Subcutaneous abdominal adipose tissue (tissue), 5 donors: ENCODE data around the gene ENDOV.

Source experiments
- H3K27ac ChIP-seq: one replicate; pipeline ENCODE4 v1.7.0; 2013; ENCODE audit warnings: low read depth, mild to moderate bottlenecking, inconsistent platforms, low read length, moderate library complexity
- H3K27me3 ChIP-seq, 5 donors: one replicate each; pipeline ENCODE4 v1.7.0; 2013; ENCODE audit warnings: low read length in 5 of 5, inconsistent platforms in 1 of 5; ENCODE audit not compliant: control insufficient read depth in 5 of 5, insufficient read depth in 4 of 5
- H3K36me3 ChIP-seq, 5 donors: one replicate each; pipeline ENCODE4 v1.7.0; 2013; ENCODE audit warnings: low read length in 5 of 5; ENCODE audit not compliant: control insufficient read depth in 5 of 5, insufficient read depth in 5 of 5
- H3K4me1 ChIP-seq, 5 donors: one replicate each; pipeline ENCODE4 v1.7.0; 2013; ENCODE audit warnings: low read length in 5 of 5, mild to moderate bottlenecking in 3 of 5, moderate library complexity in 1 of 5; ENCODE audit not compliant: control insufficient read depth in 5 of 5, insufficient read depth in 5 of 5
- H3K4me3 ChIP-seq, 5 donors: one replicate each; pipeline ENCODE4 v1.7.0; 2013; ENCODE audit warnings: low read length in 5 of 5, low read depth in 1 of 5
- H3K9ac ChIP-seq, 5 donors: one replicate each; pipeline ENCODE4 v1.7.0; 2013; ENCODE audit warnings: low read length in 5 of 5, mild to moderate bottlenecking in 4 of 5, moderate library complexity in 3 of 5
- H3K9me3 ChIP-seq, 5 donors: one replicate each; pipeline ENCODE4 v1.7.0; 2013; ENCODE audit warnings: low read length in 5 of 5; ENCODE audit not compliant: control insufficient read depth in 5 of 5
- donor health status: healthy.
- donor health status: healthy.
- donor health status: healthy.
- donor health status: healthy.
- donor health status: healthy.

Gene ENDOV

DNA sequence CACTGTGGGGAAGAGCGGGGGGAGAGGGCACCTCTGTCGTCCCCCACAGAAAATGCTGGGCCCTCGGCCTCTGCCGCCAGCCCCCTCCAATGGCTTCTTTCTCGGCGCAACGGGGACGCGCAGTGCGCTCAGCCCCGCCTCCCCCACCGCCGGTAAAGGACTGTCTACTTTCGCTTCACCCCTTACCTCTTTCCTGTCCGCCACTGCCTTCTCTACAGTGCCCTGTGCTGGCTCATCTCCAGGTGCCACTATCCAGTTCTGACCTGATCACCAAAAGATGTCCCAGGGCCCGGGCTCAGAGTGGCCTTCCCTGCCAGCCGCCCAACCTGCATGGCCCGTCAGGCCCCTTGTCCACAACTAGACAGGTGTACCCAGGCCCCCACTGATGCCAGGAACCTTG is 7.3 kb downstream of the ENDOV start:
- Histone ChIP-seq H3K36me3 (peaks cover 2 to 27% (median 21%) of the 10 kb centered on the region in 5 donors), H3K9ac (no peak overlapping the region), H3K4me1 (peaks cover 0 to 17% (median 15%) of the 10 kb centered on the region in 5 donors), H3K9me3 (no peaks in the 10 kb centered on the region), H3K4me3 (no peak overlapping the region), H3K27ac (no peak overlapping the region), H3K27me3 (no peaks in the 10 kb centered on the region)

DNA sequence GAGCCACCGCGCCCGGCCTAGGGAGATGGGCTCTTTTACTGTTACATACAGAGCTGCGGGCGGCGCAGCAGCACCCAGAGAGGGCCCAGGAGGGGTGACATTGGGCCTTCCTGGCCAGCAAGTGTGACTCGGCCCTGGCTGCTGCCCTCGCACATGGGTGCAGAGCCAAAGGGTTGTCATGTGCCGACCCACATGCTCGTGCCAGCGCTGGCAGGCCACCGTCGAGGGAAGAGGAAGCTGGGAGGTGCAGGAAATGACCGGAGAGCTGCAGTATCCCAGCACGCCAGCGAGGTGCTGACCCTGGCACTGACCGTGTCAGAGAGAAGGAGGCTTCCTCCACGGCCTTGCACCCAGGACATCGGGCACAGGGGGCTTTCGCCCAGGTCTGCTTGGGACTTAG is 8.0 kb downstream of the ENDOV start:
- Histone ChIP-seq H3K4me3 (peak overlapping the region in 1 of 5 donors; percentile 18), H3K9me3 (no peaks in the 10 kb centered on the region), H3K27me3 (no peaks in the 10 kb centered on the region), H3K36me3 (peaks cover 2 to 22% (median 19%) of the 10 kb centered on the region in 5 donors), H3K9ac (no peak overlapping the region), H3K4me1 (peaks cover 0 to 16% (median 15%) of the 10 kb centered on the region in 5 donors), H3K27ac (no peak overlapping the region)

DNA sequence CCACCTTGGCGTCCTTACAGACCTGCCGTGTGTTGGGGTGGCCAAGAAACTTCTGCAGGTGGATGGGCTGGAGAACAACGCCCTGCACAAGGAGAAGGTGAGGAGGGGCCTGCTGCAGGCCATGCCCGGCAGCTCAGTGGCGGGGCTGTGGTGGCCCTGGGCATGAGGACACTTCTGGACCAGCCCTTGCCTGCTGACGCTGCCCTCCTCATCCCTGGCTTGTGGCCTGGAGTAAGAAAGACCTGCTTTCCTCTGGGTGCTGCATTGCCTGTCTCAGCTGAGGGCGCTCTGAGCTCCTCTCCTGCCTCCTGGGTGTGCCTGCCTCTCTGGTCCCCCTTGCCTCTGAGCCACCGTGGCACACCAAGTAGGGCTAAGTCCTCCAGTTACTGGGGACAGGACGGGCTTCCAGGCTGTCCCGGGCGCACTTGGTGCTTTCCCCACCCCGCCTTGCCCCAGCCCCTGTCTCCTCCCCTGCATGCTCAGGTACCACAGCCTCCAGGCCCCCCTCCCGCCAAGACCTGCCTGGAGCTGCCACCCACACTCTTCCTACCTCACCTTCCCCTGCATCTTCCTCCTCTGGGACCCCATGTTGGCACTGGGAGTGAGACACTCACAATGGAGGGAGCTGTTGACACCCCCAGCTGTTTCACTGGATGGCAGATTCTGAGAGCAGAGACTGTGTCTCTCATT is 8.7 kb downstream of the ENDOV start:
- Histone ChIP-seq H3K27me3 (no peaks in the 10 kb centered on the region), H3K9me3 (no peaks in the 10 kb centered on the region), H3K27ac (no peak overlapping the region), H3K9ac (no peak overlapping the region), H3K4me1 (peaks cover 0 to 16% (median 15%) of the 10 kb centered on the region in 5 donors), H3K4me3 (no peak overlapping the region), H3K36me3 (peaks cover 0 to 22% (median 20%) of the 10 kb centered on the region in 5 donors)

DNA sequence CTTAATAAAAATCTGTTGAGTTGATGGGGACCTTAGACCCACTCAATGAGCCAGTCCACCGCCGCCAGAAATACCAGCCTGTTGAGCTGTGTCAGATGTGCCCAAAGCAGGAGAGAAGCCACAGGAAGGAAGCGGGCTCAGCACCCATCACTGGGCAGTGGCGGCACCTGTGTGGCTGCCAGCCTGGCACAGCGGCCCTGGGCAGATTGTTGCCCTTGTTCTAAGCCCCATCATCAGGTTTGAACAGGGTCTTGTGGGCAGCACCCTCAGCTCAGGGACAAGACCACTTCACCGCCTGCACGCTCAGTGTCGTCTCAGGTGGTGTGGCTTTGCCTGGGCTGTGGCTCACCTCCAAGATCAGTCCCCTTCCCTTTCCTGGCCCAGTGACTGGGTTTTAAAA is 9.3 kb downstream of the ENDOV start:
- H3K4me1 ChIP-seq, result peaks cover 0 to 16% (median 15%) of the 10 kb centered on the region in 5 donors
- no peaks in the 10 kb centered on the region for H3K27me3 ChIP-seq
- H3K27ac ChIP-seq, result no peak overlapping the region
- no peak overlapping the region for H3K4me3 ChIP-seq
- no peak overlapping the region for H3K9ac ChIP-seq
- peaks cover 0 to 27% (median 21%) of the 10 kb centered on the region in 5 donors for H3K36me3 ChIP-seq
- H3K9me3 ChIP-seq, result no peaks in the 10 kb centered on the region

DNA sequence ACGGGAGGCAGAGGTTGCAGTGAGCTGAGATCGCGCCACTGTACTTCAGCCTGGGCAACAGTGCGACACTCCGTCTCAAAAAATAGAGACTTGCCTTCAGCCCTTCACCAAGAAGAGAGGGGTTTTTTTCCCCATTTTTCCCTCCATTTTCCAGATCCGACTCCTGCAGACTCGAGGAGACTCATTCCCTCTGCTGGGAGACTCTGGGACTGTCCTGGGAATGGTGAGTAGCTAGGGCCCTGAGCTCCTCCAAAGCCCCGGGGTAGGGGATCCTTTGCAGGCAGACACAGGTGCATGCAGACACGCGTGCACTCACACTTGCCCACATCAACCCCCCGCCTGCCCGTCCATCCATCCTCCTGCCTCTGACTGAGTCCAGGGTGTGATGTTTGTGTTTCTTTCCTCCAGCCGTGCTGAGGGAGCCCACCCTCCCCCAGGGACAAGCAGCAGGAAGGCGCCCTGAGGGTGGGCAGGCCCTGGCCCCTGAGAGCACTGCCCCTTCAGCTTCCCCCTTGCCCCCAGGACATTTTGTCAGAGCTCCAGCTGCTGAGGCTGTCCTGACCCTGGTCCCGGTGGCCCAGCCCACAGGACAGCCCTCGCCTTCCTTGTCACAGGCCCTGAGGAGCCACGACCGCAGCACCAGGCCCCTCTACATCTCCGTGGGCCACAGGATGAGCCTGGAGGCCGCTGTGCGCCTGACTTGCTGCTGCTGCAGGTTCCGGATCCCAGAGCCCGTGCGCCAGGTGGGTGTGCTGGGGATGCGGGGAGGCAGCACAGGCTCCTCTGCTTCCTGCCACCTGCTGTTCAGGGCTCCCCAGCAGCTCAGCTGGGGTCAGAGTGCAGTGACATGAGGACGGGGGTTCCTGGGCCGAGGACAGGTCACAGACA is 10.2 kb downstream of the ENDOV start:
- Histone ChIP-seq H3K4me1 (peaks cover 0 to 16% (median 15%) of the 10 kb centered on the region in 5 donors), H3K27ac (no peak overlapping the region), H3K27me3 (no peaks in the 10 kb centered on the region), H3K36me3 (peaks cover 0 to 28% (median 13%) of the 10 kb centered on the region in 5 donors), H3K9me3 (no peaks in the 10 kb centered on the region), H3K9ac (no peak overlapping the region), H3K4me3 (no peak overlapping the region)

DNA sequence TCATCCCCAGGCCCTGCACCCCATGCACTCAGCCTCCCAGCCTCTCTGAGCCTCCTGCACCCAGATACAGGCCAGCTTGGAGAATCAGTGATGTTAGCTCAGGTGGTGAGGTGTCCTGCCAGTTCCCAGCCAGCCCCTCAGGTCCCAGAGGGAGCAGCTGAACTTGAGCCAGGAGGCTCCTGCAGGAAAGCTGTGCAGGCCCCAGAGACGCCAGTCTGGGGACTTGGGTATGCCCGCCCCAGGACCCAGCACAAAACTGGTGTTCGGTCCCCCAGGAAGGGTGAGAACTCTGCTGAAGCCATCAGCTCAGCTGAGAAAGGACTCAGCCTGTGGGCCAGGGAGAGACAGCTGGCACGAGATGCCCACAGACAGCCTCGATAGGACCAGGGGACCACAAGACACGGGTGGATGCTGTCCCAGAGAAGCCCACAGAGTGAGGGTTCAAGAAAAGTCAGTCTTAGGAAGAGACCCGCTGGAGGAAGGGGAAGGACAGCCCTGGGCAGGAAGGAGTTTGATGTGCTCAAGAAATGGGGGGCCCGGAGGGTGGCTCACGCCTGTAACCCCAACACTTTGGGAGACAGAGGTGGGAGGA is 11.0 kb downstream of the ENDOV start:
- H3K4me3 ChIP-seq, result no peak overlapping the region
- no peak overlapping the region for H3K27ac ChIP-seq
- no peaks in the 10 kb centered on the region for H3K27me3 ChIP-seq
- H3K36me3 ChIP-seq, result peaks cover 0 to 31% (median 9%) of the 10 kb centered on the region in 5 donors
- peaks cover 0 to 16% (median 15%) of the 10 kb centered on the region in 5 donors for H3K4me1 ChIP-seq
- H3K9ac ChIP-seq, result no peak overlapping the region
- no peaks in the 10 kb centered on the region for H3K9me3 ChIP-seq

DNA sequence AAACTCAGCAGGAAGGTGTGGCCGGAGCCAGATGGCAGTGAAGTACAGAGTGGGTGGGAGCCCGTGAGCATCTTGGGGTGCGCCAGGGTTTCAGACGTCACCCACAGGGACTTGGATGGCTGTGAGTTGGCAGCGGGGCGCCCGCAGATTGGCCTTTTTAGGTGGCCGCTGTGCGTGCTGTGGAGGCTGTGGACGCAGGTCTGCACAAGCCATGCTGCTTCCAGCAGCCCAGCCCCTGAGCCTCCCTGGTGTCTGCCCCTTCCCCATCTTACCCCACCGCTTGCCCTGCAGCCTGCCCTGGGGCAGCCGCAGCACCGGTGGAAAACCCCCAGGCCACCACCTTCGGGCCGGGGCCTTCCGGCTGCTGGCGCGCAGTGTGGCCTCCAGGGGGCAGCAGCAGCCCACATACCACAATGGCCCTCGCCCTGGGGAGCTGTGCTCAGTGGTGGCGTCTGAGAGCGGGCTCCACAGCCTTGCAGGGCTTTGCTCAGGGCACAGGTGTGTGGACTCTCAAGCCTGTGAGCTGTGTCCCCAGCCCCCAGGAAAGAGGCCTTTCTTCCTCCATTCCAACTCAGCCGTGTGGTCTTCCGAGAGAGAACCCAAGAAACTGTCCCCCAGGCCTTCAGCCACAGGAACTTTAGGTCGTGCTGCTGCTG is 11.8 kb downstream of the ENDOV start:
- no peak overlapping the region for H3K27ac ChIP-seq
- no peaks in the 10 kb centered on the region for H3K9me3 ChIP-seq
- peaks cover 0 to 16% (median 15%) of the 10 kb centered on the region in 5 donors for H3K4me1 ChIP-seq
- H3K9ac ChIP-seq, result peak overlapping the region in 1 of 5 donors; percentile 52
- H3K36me3 ChIP-seq, result peaks cover 0 to 31% (median 9%) of the 10 kb centered on the region in 5 donors
- no peak overlapping the region for H3K4me3 ChIP-seq
- no peaks in the 10 kb centered on the region for H3K27me3 ChIP-seq

DNA sequence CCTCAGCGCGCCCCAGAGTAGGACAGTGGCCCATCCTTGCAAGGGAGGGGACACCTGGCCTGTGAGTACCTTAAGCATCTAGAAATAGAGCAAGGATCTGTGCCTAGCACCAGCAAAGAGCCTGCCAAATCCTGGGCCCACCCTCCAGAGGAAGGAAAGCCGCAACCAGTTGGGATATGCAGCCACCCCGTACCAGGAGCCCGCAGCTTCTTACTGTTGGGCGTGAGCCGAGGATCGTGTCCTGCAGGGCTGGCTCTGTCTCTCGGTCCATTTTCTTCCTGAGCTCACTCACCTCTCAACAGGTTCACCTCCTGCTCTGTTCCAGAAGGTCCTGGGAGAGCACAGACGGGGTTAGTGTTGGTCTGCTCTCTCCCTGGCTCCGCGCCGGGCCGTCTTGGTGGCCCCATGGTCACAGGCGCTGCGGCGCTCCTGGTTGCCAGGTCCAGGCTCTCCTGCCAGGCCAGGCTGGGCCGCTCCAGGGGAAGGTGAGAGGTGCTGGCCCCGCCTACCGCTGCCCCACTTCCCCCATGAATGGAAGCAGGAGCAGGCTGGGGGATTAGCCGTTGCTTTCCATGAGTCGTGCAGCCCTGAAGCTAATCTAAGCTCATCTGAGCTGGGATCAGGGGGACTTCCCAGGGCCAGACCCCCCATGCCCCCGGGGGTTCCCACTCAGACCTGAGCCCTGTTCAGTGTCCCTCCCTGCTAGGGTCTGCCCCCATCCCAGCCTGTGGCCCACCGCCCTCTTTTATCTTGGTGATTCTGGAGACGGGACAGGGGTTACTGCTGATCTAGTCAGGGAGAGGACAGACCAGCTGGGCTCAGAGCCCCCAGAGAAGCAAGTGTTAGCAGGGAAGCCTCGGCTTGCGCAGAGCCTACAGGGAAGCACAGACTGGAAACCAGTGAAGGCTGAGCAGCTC is 12.7 kb downstream of the ENDOV start:
- no peak overlapping the region for H3K9ac ChIP-seq
- peaks cover 0 to 16% (median 15%) of the 10 kb centered on the region in 5 donors for H3K4me1 ChIP-seq
- peaks cover 0 to 31% (median 9%) of the 10 kb centered on the region in 5 donors for H3K36me3 ChIP-seq
- H3K27ac ChIP-seq, result no peak overlapping the region
- H3K27me3 ChIP-seq, result no peaks in the 10 kb centered on the region
- H3K4me3 ChIP-seq, result no peak overlapping the region
- H3K9me3 ChIP-seq, result no peaks in the 10 kb centered on the region

DNA sequence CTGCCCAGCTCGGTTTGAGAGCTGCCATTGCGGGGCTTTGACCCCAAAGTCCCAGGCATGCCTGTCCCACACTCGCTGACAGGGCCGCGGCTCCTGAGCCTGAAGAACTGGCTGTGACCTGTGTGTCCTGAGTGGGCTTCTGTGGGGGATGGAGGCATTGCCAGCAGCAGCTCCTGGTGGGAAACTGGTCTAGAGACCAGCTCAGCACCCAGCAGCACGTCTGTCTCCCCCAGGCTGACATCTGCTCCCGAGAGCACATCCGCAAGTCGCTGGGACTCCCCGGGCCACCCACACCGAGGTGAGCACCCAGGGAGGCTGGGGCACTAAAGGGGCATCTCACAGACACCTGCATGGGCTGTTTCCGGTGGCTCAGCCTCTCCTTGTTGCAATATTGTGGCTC is 13.4 kb downstream of the ENDOV start:
- no peak overlapping the region for H3K27ac ChIP-seq
- H3K4me3 ChIP-seq, result no peak overlapping the region
- H3K36me3 ChIP-seq, result peaks cover 0 to 31% (median 9%) of the 10 kb centered on the region in 5 donors
- H3K9me3 ChIP-seq, result no peaks in the 10 kb centered on the region
- peaks cover 0 to 11% (median 10%) of the 10 kb centered on the region in 5 donors for H3K4me1 ChIP-seq
- H3K9ac ChIP-seq, result no peak overlapping the region
- H3K27me3 ChIP-seq, result no peaks in the 10 kb centered on the region
